HepG2 (cell line): ENCODE measurements around the gene CEP78. TPM values are rescaled to one million over a fixed set of nuclear protein-coding genes. Genes with fewer than 3 reads are reported as not detected.
A peak's percentile ranks its signal among the peaks of the same experiment; 100 is the strongest.

Experiments
- CAMTA2 ChIP-seq: sonication (generic); formaldehyde crosslinking; IDR thresholded peaks from 2 replicates; pipeline ENCODE4 v1.4.0; 2020; ENCODE audit warnings: mild to moderate bottlenecking, missing genetic modification reagents, borderline replicate concordance
- ETV5 ChIP-seq: IDR thresholded peaks from 2 replicates; pipeline ENCODE4 v1.6.1; 2018; ENCODE audit warnings: missing biosample characterization, missing genetic modification reagents, inconsistent platforms, borderline replicate concordance
- FIP1L1 ChIP-seq: fragments of 200-400 bp; formaldehyde crosslinking; IDR thresholded peaks from 2 replicates; pipeline ENCODE4 v1.6.1; 2018; ENCODE audit warnings: low read depth, mild to moderate bottlenecking, low read length, moderate library complexity, borderline replicate concordance; ENCODE audit not compliant: insufficient read depth
- KLF12 ChIP-seq: sonication (generic); formaldehyde crosslinking; IDR thresholded peaks from 2 replicates; pipeline ENCODE4 v1.4.0; 2020; ENCODE audit warnings: missing genetic modification reagents, borderline replicate concordance
- MAF1 ChIP-seq: sonication (generic); formaldehyde crosslinking; IDR thresholded peaks from 2 replicates; pipeline ENCODE4 v1.5.0; 2020; ENCODE audit warnings: missing genetic modification reagents, borderline replicate concordance
- NFIB ChIP-seq: sonication (generic); formaldehyde crosslinking; IDR thresholded peaks from 2 replicates; pipeline ENCODE4 v1.9.0; 2021; ENCODE audit warnings: missing genetic modification reagents, mild to moderate bottlenecking, borderline replicate concordance
- PRMT3 ChIP-seq: sonication (generic); formaldehyde crosslinking; IDR thresholded peaks from 2 replicates; pipeline ENCODE4 v1.8.1; 2022; ENCODE audit warnings: low read depth, mild to moderate bottlenecking, moderate library complexity, missing genetic modification reagents, borderline replicate concordance
- RARA ChIP-seq: IDR thresholded peaks from 2 replicates; pipeline ENCODE4 v1.6.1; 2016; ENCODE audit warnings: missing genetic modification reagents, missing compliant biosample characterization
- SOX13 ChIP-seq, 3 experiments: fragments of 450-650 bp in 1 of 3; sonication (generic) in 1 of 3; formaldehyde crosslinking in 1 of 3; IDR thresholded peaks in 2 of 3; conservative IDR thresholded peaks in 1 of 3; 2 replicates each; pipeline versions ENCODE4 v1.5.0 to v1.6.1; 2016 to 2020; ENCODE audit warnings: antibody characterized with exemption in 1 of 3, mild to moderate bottlenecking in 1 of 3, missing compliant biosample characterization in 1 of 3, missing genetic modification reagents in 1 of 3, moderate library complexity in 1 of 3
- TAF1 ChIP-seq: sonication (generic); formaldehyde crosslinking; IDR thresholded peaks from 2 replicates; pipeline ENCODE4 v1.4.0; 2020; ENCODE audit warnings: missing genetic modification reagents
- ZFP62 ChIP-seq: sonication (generic); formaldehyde crosslinking; IDR thresholded peaks from 2 replicates; pipeline ENCODE4 v1.4.0; 2020; ENCODE audit warnings: missing genetic modification reagents
- ZNF253 ChIP-seq: sonication (generic); formaldehyde crosslinking; IDR thresholded peaks from 2 replicates; pipeline ENCODE4 v1.8.0; 2022; ENCODE audit warnings: mild to moderate bottlenecking, missing genetic modification reagents, borderline replicate concordance
- ZNF547 ChIP-seq: sonication (generic); formaldehyde crosslinking; IDR thresholded peaks from 2 replicates; pipeline ENCODE4 v1.5.1; 2020; ENCODE audit warnings: mild to moderate bottlenecking, missing genetic modification reagents
- ZNF652 ChIP-seq: IDR thresholded peaks from 2 replicates; pipeline ENCODE4 v1.6.1; 2016; ENCODE audit warnings: low read depth, borderline replicate concordance
- ZNF678 ChIP-seq: sonication (generic); formaldehyde crosslinking; IDR thresholded peaks from 2 replicates; pipeline ENCODE4 v1.4.0; 2020; ENCODE audit warnings: mild to moderate bottlenecking, missing genetic modification reagents
- ZNF720 ChIP-seq: sonication (generic); formaldehyde crosslinking; IDR thresholded peaks from 2 replicates; pipeline ENCODE4 v1.4.0; 2020; ENCODE audit warnings: missing genetic modification reagents
- ZSCAN21 ChIP-seq: sonication (generic); formaldehyde crosslinking; IDR thresholded peaks from 2 replicates; pipeline ENCODE4 v1.8.0; 2022; ENCODE audit warnings: mild to moderate bottlenecking, missing genetic modification reagents, moderate library complexity, borderline replicate concordance
- ZSCAN29 ChIP-seq: sonication (generic); formaldehyde crosslinking; conservative IDR thresholded peaks from 2 replicates; pipeline ENCODE4 v1.4.0; 2020; ENCODE audit warnings: mild to moderate bottlenecking, missing genetic modification reagents
- polyA plus RNA-seq, 8 experiments: library from polyadenylated mRNA; depleted of rRNA in 3 of 8; stranded (reverse) in 7 of 8; unstranded in 1 of 8; fragments of >200 nt; fragmentation: Illumina TruSeq in 4 of 8; extraction: Trizol in 4 of 8; gene quantifications; 2 replicates each; pipeline versions ENCODE4 v1.2.1 to v1.2.3, GENCODE V29; 2011 to 2016; ENCODE audit warnings: low read depth in 4 of 8, missing spikeins in 1 of 8, mixed read lengths in 1 of 8; ENCODE audit not compliant: insufficient read depth in 1 of 8
- total RNA-seq, 5 experiments: library from RNA; depleted of rRNA; stranded (reverse); fragments of >200 nt; fragmentation: Illumina TruSeq; extraction: Trizol; gene quantifications; 2 replicates each; pipeline ENCODE4 v1.2.3, GENCODE V29; 2016; ENCODE audit warnings: low read depth in 1 of 5
- TF ChIP-seq, protein P1 (sequence below): sonication (generic); formaldehyde crosslinking; IDR thresholded peaks from 2 replicates; pipeline ENCODE4 v1.4.0; 2020; ENCODE audit warnings: missing genetic modification reagents
- TF ChIP-seq, protein P2 (sequence below): sonication (generic); formaldehyde crosslinking; IDR thresholded peaks from 2 replicates; pipeline ENCODE4 v1.5.1; 2020; ENCODE audit warnings: mild to moderate bottlenecking, moderate library complexity, missing genetic modification reagents
- TF ChIP-seq, protein P3 (sequence below): IDR thresholded peaks from 2 replicates; pipeline ENCODE4 v1.6.1; 2016; ENCODE audit warnings: low read depth, borderline replicate concordance
- TF ChIP-seq, protein P4 (sequence below): sonication (generic); formaldehyde crosslinking; IDR thresholded peaks from 2 replicates; pipeline ENCODE4 v1.5.0; 2020; ENCODE audit warnings: missing genetic modification reagents, mild to moderate bottlenecking, borderline replicate concordance
- TF ChIP-seq, protein P5 (sequence below): sonication (generic); formaldehyde crosslinking; IDR thresholded peaks from 2 replicates; pipeline ENCODE4 v1.4.0; 2020; ENCODE audit warnings: missing genetic modification reagents, borderline replicate concordance
- TF ChIP-seq, protein P6 (sequence below): fragments of 450-650 bp; IDR thresholded peaks from 2 replicates; pipeline ENCODE4 v1.6.1; 2016

Gene CEP78
- total and polyA plus RNA-seq, 2 of the 13 experiments (the other 11 are each of a cell fraction or from before 2014, with no cell fraction given) = 5.1 to 30.8 TPM

DNA sequence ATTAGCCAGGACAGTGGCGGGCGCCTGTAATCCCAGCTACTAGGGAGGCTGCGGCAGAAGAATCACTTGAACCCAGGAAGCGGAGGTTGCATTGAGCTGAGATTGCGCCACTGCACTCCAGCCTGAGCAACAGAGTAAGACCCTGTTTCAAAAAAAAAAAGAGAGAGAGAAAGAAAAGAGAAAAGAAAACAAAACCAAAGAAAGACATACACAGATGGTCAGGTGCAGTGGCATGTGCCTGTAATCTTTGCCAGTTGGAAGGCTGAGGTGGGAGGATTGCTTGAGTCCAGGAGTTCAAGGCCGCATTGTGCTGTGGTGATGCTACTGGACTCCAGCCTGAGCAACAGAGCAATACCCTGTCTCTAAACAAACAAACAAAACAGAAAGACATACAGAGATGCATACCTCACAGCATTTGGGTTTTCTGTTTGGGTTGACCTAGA lies 51.1 kb downstream of the CEP78 start (continued):
- TF ChIP-seq ZNF253 (CRISPR knock-in tag) = no peak
- peak; percentile 88 for TF ChIP-seq RARA
- no peak for TF ChIP-seq FIP1L1
- TF ChIP-seq MAF1 = no peak
- TF ChIP-seq, protein P1, sequence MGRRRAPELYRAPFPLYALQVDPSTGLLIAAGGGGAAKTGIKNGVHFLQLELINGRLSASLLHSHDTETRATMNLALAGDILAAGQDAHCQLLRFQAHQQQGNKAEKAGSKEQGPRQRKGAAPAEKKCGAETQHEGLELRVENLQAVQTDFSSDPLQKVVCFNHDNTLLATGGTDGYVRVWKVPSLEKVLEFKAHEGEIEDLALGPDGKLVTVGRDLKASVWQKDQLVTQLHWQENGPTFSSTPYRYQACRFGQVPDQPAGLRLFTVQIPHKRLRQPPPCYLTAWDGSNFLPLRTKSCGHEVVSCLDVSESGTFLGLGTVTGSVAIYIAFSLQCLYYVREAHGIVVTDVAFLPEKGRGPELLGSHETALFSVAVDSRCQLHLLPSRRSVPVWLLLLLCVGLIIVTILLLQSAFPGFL = no peak
- no peak for TF ChIP-seq ZNF720 (CRISPR knock-in tag)
- no peak for TF ChIP-seq ZFP62 (CRISPR knock-in tag)
- no peak for TF ChIP-seq ZNF652 (CRISPR knock-in tag)
- TF ChIP-seq, protein P2, sequence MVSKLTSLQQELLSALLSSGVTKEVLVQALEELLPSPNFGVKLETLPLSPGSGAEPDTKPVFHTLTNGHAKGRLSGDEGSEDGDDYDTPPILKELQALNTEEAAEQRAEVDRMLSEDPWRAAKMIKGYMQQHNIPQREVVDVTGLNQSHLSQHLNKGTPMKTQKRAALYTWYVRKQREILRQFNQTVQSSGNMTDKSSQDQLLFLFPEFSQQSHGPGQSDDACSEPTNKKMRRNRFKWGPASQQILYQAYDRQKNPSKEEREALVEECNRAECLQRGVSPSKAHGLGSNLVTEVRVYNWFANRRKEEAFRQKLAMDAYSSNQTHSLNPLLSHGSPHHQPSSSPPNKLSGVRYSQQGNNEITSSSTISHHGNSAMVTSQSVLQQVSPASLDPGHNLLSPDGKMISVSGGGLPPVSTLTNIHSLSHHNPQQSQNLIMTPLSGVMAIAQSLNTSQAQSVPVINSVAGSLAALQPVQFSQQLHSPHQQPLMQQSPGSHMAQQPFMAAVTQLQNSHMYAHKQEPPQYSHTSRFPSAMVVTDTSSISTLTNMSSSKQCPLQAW (CRISPR knock-in tag) = peak; percentile 76; the same call in 1 of the 2 replicates
- TF ChIP-seq TAF1 (CRISPR knock-in tag) = no peak
- no peak for TF ChIP-seq NFIB
- TF ChIP-seq CAMTA2 (CRISPR knock-in tag) = no peak
- TF ChIP-seq, protein P3, sequence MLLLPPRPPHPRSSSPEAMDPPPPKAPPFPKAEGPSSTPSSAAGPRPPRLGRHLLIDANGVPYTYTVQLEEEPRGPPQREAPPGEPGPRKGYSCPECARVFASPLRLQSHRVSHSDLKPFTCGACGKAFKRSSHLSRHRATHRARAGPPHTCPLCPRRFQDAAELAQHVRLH (CRISPR knock-in tag) = peak; percentile 65
- no peak for TF ChIP-seq PRMT3 (CRISPR knock-in tag)
- TF ChIP-seq ZSCAN21 (CRISPR knock-in tag) = no peak
- no peak for TF ChIP-seq ZNF547 (CRISPR knock-in tag)
- TF ChIP-seq ZNF678 = no peak
- TF ChIP-seq, protein P4, sequence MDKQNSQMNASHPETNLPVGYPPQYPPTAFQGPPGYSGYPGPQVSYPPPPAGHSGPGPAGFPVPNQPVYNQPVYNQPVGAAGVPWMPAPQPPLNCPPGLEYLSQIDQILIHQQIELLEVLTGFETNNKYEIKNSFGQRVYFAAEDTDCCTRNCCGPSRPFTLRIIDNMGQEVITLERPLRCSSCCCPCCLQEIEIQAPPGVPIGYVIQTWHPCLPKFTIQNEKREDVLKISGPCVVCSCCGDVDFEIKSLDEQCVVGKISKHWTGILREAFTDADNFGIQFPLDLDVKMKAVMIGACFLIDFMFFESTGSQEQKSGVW (CRISPR knock-in tag) = no peak
- TF ChIP-seq SOX13 (IDR thresholded peaks at IDR 0.05) = peak; percentile 82; the same call in 1 of the 2 replicates
- peak in 1 of 2 experiments; percentile 97; a peak in 2 of 4 replicates for TF ChIP-seq SOX13 (CRISPR knock-in tag; conservative IDR thresholded peaks at IDR 0.05 in 1 of 2, IDR thresholded peaks at IDR 0.05 in 1 of 2)
- TF ChIP-seq KLF12 = no peak
- TF ChIP-seq ETV5 = no peak; the same call in 1 of the 2 replicates
- TF ChIP-seq ZSCAN29 (CRISPR knock-in tag) = no peak
- TF ChIP-seq, protein P5, sequence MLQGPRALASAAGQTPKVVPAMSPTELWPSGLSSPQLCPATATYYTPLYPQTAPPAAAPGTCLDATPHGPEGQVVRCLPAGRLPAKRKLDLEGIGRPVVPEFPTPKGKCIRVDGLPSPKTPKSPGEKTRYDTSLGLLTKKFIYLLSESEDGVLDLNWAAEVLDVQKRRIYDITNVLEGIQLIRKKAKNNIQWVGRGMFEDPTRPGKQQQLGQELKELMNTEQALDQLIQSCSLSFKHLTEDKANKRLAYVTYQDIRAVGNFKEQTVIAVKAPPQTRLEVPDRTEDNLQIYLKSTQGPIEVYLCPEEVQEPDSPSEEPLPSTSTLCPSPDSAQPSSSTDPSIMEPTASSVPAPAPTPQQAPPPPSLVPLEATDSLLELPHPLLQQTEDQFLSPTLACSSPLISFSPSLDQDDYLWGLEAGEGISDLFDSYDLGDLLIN (CRISPR knock-in tag) = no peak
- TF ChIP-seq, protein P6, sequence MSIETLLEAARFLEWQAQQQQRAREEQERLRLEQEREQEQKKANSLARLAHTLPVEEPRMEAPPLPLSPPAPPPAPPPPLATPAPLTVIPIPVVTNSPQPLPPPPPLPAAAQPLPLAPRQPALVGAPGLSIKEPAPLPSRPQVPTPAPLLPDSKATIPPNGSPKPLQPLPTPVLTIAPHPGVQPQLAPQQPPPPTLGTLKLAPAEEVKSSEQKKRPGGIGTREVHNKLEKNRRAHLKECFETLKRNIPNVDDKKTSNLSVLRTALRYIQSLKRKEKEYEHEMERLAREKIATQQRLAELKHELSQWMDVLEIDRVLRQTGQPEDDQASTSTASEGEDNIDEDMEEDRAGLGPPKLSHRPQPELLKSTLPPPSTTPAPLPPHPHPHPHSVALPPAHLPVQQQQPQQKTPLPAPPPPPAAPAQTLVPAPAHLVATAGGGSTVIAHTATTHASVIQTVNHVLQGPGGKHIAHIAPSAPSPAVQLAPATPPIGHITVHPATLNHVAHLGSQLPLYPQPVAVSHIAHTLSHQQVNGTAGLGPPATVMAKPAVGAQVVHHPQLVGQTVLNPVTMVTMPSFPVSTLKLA = peak; percentile 74
